GM12865 (cell line): ENCODE data around the gene MORC3.
"Not testable (repeated sequence)": the region's sequence is repeated elsewhere in the genome, so short reads cannot be mapped to it uniquely, and the experiment has no call there.

Experiments
- DNase-seq: peaks from one replicate; pipeline ENCODE4 v3.0.0; 2010; ENCODE audit warnings: low read depth
- H3K4me3 ChIP-seq: 2 replicates; pipeline ENCODE4 v1.5.1; 2011; ENCODE audit warnings: mild to moderate bottlenecking, low read depth, low read length, control low read depth
- TF ChIP-seq, protein P1 (sequence below): IDR thresholded peaks from 2 replicates; pipeline ENCODE4 v1.5.1; 2011; ENCODE audit warnings: low read length, control low read depth, low read depth, inconsistent platforms; ENCODE audit not compliant: insufficient read depth; ENCODE audit errors: missing control alignments

The MORC3 gene, protein sequence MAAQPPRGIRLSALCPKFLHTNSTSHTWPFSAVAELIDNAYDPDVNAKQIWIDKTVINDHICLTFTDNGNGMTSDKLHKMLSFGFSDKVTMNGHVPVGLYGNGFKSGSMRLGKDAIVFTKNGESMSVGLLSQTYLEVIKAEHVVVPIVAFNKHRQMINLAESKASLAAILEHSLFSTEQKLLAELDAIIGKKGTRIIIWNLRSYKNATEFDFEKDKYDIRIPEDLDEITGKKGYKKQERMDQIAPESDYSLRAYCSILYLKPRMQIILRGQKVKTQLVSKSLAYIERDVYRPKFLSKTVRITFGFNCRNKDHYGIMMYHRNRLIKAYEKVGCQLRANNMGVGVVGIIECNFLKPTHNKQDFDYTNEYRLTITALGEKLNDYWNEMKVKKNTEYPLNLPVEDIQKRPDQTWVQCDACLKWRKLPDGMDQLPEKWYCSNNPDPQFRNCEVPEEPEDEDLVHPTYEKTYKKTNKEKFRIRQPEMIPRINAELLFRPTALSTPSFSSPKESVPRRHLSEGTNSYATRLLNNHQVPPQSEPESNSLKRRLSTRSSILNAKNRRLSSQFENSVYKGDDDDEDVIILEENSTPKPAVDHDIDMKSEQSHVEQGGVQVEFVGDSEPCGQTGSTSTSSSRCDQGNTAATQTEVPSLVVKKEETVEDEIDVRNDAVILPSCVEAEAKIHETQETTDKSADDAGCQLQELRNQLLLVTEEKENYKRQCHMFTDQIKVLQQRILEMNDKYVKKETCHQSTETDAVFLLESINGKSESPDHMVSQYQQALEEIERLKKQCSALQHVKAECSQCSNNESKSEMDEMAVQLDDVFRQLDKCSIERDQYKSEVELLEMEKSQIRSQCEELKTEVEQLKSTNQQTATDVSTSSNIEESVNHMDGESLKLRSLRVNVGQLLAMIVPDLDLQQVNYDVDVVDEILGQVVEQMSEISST

DNA sequence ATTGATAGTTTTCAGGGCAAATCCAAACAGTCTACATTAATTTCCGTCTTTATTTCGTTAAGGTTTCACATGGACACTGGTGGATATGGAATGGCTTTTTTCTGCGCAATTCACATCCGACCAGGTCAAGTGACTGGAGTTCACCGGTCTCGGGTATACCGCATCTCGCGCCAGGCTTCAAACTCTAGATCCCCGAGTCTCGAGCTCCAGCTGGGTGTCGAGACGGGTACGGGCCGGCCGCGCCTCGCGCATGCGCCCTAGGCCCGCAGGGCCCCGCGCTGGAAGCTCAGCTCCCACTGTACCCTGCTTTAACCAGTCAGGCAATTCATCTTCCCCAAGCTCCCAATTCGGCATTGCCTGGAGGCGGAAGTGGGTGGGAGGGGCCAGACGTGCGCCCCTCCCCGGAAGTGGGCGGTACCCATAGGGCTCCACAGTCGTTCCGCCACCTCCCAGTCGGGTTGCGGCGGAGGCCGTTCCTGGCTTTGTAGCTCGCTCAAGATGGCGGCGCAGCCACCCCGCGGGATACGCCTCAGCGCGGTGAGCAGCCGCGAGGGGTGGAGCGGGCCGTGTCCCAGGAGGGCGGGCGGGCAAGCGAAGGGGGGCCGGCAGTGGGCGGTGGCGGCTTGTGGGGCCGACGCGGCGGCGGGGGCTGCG lies at the start of gene MORC3:
TSS of gene MORC3 (plus strand) at position 431 of the 654 bp plus-strand sequence. CDS start at position 499, 68 bp downstream.
- peak; percentile 99 for DNase-seq
- TF ChIP-seq, protein P1, sequence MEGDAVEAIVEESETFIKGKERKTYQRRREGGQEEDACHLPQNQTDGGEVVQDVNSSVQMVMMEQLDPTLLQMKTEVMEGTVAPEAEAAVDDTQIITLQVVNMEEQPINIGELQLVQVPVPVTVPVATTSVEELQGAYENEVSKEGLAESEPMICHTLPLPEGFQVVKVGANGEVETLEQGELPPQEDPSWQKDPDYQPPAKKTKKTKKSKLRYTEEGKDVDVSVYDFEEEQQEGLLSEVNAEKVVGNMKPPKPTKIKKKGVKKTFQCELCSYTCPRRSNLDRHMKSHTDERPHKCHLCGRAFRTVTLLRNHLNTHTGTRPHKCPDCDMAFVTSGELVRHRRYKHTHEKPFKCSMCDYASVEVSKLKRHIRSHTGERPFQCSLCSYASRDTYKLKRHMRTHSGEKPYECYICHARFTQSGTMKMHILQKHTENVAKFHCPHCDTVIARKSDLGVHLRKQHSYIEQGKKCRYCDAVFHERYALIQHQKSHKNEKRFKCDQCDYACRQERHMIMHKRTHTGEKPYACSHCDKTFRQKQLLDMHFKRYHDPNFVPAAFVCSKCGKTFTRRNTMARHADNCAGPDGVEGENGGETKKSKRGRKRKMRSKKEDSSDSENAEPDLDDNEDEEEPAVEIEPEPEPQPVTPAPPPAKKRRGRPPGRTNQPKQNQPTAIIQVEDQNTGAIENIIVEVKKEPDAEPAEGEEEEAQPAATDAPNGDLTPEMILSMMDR = no peak
- peak within 1 kb of the TSS; percentile 99 for H3K4me3 ChIP-seq

DNA sequence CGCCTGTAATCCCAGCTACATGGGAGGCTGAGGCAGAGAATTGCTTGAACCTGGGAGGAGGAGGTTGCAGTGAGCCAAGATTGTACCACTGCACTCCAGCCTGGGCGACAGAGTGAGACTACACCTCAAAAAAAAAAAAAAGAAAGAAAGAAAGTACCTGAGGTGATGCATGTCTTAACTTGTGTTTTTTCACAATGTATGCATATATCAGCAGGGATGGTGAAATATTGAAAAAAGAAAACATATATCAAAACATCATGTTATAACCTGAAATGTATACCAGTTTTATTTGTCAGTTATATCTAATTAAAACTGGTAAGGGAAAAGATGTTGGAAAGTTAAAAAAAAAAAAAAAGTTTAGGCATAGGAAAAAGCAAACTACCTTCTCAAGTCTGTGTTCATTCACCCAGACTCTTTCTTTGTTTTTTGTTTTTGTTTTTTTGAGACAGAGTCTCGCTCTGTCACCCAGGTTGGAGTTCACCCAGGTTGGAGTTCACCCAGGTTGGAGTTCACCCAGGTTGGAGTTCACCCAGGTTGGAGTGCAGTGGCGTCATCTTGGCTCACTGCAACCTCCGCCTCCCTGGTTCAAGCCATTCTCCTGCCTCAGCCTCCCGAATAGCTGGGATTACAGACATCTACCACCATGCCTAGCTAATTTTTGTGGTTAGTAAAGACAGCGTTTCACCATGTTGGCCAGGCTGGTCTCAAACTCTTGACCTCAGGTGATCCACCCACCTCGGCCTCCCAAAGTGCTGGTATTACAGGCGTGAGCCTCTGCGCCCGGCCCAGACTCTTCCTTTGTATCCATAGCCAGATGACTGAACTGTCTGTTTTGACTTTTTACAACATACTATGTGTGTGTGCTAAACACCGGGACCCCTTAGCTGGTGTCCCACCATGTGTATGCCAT lies 49.0 kb upstream of the MORC3 start:
- DNase-seq = not testable (repeated sequence)

DNA sequence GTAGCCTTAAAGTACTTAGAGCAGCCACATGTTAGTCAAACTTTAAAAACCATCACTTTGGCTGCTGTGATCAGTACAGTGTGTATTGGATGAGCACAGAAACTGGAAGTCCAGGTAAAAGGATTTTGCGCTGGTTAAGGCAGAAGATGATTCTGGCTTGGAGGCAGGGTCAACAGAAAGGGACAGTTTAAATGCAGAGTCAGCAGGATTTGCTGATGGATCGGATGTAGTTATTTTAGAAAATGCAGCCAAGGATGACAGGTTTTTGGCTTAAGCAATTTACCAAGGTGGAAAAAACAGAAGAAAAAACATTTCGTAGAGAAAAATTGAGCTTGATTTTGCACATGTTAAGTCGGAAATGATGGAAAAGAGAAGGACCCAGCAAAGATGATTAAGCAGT lies 45.9 kb upstream of the MORC3 start:
- no peak for DNase-seq
- H3K4me3 ChIP-seq = no peak overlapping the region
- TF ChIP-seq, protein P1 = no peak

More for the DNA sequence above, 49.0 kb upstream of the MORC3 start:
- not testable (repeated sequence) for H3K4me3 ChIP-seq

DNA sequence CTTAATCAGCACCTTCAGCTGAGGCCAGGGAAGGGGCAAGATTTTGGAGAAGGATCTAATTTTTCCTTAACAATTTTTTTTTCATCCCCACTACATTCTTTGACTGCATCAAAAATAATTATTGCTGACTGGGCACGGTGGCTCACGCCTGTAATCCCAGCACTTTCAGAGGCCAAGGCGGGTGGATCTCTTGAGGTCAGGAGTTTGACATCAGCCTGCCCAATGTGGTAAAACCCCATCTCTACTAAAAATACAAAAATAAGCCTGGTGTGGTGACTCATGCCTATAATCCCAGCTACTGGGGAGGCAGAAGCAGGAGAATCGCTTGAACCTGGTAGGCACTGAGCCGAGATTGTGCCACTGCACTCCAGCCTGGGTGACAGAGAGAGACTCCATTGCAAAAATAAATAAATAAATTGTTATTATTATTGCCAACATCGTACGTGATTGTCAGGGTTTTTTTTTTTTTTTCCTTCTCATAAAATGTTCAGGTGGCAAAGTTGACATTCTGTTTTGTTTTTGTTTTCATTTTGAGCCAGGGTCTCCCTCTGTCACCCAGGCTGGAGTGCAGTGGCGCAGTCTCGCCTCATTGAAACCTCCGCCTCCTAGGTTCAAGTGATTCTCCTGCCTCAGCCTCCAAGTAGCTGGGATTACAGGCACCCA lies 37.3 kb upstream of the MORC3 start:
- peak; percentile 13 for DNase-seq
- TF ChIP-seq, protein P1 = no peak
- H3K4me3 ChIP-seq = no peak overlapping the region

DNA sequence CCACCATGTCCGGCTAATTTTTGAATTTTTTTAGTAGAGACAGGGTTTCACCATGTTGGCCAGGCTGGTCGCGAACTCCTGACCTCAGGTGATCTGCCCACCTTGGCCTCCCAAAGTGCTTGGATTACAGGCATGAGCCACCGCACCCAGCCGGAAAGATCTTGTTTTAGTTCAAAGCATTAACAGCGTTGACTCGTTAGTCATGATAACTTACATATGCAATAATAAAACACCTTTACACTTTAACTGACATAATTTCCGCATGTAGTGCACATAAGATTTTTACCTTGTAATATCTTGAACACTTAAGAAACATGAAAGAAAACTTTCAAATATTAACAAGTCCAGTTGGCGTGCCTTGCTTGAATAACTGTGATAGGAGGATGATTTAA lies 36.8 kb upstream of the MORC3 start:
- not testable (repeated sequence) for H3K4me3 ChIP-seq, DNase-seq

DNA sequence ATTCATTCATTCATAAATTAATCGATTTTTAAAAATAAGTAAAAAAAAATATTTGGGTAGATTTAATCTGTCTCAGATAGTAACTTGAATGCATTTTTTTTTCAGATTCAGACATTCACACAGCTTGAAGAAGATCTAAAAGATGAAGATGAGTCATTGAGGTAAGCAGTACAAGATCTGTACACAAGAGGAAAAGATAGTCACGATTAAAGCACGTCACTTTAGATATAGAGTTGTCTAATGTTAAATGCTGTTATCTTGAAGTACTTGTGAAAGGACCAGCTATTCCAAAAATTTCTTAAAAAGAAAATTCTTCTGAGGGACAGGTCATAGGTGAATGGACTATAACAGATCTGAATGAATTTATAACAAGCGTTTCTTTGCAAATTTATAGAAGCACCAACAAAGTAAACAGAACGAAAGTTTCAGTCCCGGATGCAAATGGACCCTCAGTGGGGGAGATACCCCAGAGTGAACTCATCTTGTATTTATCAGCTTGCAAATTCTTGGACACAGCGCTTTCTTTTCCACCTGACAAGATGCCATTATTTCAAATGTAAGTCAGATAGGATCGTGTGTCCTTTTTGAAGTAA lies 31.2 kb upstream of the MORC3 start:
- no peak overlapping the region for H3K4me3 ChIP-seq
- peak; percentile 13 for DNase-seq

More for the DNA sequence above, 31.2 kb upstream of the MORC3 start:
- TF ChIP-seq, protein P1 = no peak
